GM21447 (cell line): ENCODE results near the gene NPR1.
"Not testable (repeated sequence)": the region's sequence is repeated elsewhere in the genome, so short reads cannot be mapped to it uniquely, and the experiment has no call there.

Experiments used
- ATAC-seq: cut with Tn5 transposase; IDR thresholded peaks from one replicate; pipeline ENCODE4 v1.9.1; 2021; ENCODE audit not compliant: unreplicated experiment

Gene NPR1

DNA sequence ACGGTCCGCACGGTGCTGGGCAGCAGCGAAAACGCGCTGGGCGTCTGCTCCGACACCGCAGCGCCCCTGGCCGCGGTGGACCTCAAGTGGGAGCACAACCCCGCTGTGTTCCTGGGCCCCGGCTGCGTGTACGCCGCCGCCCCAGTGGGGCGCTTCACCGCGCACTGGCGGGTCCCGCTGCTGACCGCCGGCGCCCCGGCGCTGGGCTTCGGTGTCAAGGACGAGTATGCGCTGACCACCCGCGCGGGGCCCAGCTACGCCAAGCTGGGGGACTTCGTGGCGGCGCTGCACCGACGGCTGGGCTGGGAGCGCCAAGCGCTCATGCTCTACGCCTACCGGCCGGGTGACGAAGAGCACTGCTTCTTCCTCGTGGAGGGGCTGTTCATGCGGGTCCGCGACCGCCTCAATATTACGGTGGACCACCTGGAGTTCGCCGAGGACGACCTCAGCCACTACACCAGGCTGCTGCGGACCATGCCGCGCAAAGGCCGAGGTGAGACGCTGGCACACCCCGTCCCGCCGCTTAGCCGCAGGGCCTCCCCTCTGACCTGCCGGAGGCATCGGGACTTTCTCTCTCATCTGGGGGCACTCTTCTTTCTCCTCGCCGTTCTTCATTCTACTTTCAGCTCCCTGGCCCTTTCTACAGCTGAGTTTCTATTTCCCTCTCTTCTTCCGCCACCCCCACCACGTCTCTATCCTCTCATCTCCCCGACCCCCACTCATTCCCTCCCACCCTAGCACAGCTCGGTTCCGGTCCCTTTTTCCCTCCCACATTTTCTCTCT lies 1.0 kb downstream of the NPR1 start:
- ATAC-seq: no peak

DNA sequence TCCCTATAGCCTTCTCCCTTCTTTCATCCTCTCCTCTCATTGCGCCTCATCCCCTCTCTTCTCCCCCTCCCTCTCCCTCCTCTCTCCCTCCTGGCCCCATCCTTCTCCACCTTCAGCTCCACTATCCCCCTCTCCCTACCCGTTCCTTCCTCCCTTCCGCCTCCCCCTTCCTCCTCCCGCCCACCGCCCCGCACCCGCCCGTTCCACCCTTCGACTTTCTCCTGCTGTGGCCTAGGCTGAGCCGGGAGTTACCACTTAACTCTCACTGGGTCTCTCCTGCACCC lies 1.6 kb downstream of the NPR1 start:
- no peak for ATAC-seq

DNA sequence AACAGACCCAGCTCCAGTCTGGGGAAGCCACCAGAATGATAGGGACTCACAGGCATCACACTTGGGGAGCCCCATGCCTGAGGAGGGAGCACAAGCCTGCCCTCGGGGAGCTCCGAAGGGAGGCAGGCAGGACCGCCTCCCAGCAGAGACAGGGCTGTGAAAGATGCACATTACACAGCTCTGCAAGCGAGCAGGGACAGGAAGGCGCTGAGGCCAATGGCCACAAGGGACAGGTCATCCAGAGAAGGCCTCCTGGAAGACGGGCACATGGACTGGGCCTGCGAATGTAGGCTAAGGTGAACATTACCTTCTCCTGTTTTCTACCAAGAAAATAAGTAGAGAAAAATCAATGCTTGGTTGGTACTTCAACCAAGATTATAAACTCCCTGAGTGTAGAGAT lies 4.2 kb downstream of the NPR1 start:
- ATAC-seq: no peak

DNA sequence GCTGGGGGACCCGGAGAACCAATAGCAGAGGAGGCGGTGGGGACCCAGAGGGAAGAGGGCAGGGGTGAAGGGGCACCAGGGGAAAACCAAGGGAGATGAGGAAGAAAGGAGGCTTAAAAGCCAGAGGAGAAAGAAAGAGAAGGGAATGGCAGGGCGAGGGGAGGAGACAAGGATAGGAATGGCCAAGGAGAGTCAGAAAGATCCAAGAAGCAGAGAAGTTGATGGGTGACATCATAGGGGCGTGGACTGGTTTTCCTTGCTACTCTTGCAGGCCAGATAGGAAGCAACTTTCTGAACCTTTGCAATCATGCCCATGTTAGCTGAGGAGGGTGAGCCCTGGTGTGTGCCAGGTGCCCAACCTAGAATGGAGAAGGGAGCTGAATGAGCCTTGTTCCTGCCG lies 5.4 kb downstream of the NPR1 start:
- ATAC-seq: no peak

DNA sequence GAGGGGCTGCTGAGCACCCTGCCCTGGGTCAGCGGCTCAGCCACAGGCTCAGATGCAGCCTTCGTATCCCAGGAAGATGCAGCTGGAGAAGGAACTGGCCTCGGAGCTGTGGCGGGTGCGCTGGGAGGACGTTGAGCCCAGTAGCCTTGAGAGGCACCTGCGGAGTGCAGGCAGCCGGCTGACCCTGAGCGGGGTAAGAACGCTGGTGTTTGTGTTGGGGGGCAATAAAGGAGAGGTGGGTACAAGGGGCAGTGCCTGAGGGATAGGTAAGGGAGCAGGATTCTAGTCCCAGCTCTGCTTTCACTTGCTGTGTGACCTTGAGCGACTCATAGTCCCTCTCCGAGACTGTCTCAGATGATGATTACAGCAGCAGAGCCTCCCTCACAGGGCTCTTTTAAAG lies 6.4 kb downstream of the NPR1 start:
- ATAC-seq: no peak

DNA sequence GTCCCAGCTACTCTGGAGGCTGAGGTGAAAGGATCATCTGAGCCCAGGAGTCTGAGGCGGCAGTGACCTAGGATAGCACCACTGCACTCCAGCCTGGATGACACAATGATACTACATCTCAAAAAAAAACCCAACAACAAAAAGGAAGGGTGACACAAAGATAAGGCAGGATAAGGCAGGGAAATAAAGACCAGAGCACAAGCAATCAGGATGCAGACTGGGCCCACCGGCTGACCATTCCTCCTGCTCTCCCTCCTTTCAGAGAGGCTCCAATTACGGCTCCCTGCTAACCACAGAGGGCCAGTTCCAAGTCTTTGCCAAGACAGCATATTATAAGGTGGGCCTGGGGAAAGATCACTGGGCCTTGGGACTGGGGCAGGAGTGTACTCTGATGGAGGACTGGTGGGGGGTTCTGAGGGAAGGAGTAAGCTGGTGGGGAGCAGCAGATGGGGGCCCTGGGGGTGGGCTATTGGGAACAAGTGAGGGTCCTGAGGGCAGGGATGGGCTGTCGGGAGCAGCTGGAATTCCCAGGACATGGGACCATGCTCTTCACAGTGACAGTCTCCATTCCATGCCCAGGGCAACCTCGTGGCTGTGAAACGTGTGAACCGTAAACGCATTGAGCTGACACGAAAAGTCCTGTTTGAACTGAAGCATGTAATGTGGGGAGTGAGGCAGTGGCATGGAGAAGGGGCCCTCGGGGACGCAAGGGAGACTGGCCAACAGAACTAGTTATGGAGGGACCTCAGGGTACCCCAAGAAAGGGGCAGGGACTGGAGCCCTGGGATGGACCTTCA lies 7.3 kb downstream of the NPR1 start:
- ATAC-seq: no peak

DNA sequence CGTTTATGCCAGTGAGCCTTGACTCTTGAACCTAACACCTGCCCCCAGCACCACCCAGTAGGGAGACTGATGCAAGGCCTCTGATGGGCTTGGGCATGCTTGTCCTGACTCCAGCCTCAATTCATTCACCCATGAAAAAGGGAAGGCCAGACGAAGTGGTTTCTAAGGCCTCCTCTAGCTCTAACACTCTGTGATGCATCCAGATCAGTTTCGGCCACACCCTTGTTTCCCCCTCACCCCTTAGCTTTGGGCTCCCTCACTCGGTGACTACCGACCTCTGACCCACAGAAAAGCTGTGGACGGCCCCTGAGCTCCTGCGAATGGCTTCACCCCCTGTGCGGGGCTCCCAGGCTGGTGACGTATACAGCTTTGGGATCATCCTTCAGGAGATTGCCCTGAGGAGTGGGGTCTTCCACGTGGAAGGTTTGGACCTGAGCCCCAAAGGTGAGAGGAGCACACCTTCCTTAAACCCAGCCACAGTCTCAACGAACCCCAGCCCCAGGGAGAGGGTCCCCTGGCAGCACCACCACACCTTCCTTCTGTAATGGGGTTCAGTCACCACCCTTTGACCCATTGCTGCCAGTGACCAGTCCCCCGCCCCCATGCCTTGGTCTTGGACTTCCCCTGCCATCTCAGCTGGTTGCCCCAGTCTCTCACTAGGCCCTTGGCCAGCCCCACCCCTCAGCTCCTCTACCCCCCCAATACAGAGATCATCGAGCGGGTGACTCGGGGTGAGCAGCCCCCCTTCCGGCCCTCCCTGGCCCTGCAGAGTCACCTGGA lies 9.0 kb downstream of the NPR1 start:
- no peak for ATAC-seq

DNA sequence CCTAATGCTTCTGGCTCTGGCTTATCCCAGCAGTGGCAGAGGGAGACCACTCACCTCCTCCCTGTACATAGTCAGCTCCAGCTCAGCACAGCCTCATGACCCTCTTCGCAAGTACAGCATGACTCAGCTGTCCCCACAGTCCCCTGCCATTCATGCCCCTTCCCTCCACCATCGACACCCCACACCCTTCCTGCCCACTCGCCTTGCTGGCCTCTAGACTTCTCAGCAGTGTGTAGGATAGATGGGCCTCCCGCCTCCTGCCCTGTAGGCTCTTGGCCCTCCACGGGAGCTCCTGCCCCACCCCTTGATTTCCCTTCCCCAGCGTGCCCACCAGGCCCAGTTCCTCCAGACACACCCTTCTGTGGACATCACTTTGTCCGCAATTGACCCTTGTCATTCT lies 9.8 kb downstream of the NPR1 start:
- no peak for ATAC-seq

DNA sequence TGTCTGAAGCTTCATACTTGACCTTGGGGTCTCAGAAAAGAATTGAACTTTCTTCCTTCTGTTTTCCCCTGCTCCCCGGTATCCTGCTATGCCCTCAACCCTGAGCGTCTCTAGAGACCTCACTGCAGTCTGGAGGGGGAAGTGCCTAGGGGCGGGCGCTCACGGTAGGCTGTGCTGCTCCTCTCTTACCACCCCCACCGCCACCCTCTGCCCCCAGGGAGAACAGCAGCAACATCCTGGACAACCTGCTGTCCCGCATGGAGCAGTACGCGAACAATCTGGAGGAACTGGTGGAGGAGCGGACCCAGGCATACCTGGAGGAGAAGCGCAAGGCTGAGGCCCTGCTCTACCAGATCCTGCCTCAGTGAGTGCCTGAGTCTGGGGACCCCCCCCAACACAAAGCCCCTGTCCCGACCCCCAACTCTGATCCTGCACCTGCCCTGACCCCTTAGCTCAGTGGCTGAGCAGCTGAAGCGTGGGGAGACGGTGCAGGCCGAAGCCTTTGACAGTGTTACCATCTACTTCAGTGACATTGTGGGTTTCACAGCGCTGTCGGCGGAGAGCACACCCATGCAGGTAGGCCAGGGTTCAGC lies 10.3 kb downstream of the NPR1 start:
- ATAC-seq: no peak

DNA sequence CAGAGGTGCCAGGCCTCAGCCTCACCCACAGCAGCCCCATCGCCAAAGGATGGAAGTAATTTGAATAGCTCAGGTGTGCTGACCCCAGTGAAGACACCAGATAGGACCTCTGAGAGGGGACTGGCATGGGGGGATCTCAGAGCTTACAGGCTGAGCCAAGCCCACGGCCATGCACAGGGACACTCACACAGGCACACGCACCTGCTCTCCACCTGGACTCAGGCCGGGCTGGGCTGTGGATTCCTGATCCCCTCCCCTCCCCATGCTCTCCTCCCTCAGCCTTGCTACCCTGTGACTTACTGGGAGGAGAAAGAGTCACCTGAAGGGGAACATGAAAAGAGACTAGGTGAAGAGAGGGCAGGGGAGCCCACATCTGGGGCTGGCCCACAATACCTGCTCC lies 15.0 kb downstream of the NPR1 start:
- no peak for ATAC-seq

DNA sequence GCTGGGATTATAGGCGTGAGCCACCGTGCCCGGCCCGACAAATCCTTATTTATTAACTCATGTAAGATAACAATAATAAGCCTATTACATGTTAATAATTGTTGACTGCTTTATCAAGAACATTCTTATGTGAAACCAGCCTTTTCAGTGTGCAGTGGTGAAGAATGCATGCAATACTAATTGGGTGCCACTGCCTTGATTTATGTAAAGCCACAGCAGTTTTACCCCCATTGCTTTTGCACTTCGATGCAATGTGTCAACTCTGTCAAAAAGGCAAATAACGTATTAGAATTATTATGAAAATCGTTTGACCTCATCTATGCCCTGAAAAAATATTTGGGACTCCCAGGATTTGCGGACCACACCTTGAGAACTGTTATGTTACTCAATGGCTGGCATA lies 18.3 kb downstream of the NPR1 start:
- ATAC-seq: no peak

DNA sequence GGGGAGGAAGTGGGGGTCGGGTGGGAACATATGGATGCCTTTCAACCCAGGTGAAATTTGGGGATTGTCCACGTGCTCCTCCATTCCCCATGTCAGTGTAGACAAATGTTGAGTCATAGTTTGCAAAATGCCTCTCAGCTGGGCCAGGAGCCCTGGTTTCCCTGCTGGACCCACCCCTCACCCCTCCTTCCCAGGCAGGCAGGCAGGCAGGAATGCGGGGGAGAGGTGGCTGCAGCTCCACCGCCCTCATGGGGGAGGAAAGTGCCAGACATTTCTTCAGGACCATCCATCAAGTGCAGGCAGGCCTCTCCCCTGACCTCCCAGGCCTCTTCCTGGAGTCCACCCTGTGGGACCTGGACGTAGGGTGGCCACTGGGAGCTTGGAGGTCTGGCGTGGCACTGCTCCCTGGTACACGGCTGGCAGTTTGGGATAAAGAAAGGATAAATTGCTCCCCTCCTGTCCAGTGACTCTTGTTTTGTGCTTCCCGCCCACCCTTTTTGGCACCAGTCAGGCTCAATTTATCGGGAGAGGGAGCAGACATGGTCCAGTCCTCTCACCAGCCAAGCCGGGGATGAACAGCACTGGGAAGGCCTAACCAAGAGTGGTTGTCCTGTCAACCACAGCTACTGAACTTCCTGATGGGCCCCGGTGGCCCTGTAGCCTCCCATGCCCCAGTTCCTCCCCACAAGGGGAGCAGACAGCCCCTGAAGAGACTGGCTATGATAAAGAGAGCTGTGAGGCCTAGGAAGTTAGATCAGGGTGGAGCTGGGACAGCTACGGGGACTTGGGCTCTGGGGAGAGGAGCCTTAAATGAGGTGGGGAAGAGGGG lies 18.9 kb downstream of the NPR1 start:
- ATAC-seq: no peak

DNA sequence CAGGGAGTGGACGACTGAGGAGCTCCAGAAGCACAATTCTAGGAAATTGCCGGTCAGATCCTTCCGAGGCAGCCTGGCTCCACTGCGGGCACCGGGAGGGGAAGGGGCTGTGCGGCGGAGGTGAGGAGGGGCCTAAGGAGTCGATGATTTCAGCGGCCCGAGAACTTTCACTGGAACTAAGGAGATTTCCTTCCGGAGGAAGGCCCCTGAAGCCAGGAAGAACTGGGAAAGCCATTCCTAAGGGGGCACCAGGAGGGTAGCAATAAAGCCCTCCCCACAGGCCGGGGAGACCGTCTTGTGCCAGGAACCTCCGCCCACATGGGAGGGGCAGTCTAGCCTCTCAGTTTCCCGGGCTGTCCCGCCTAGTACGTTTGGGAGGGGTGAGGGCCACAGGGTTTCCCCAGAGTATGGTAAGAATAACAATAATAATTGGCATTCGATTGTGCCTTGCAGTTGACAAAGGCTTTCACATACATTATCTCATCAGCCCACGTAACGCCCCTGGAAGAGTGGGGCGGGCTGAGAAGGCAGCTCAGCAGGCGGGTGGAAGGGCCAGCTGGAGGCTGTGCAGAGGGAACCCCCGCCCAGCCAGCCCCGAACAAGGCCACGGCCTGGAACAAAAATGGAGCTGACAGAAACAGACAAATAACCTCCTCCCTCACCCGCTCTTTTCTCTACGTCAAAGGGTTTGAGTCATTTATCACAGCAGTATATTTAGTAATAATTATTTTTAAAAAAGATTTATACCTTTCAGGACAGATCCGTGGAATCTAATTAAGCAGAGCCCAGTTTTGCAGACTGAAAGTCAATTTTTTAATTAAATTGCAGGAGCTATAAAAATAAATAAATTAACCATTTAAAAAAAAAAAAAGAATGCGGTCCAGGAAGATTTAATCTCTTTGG lies 19.8 kb downstream of the NPR1 start:
- no peak for ATAC-seq

DNA sequence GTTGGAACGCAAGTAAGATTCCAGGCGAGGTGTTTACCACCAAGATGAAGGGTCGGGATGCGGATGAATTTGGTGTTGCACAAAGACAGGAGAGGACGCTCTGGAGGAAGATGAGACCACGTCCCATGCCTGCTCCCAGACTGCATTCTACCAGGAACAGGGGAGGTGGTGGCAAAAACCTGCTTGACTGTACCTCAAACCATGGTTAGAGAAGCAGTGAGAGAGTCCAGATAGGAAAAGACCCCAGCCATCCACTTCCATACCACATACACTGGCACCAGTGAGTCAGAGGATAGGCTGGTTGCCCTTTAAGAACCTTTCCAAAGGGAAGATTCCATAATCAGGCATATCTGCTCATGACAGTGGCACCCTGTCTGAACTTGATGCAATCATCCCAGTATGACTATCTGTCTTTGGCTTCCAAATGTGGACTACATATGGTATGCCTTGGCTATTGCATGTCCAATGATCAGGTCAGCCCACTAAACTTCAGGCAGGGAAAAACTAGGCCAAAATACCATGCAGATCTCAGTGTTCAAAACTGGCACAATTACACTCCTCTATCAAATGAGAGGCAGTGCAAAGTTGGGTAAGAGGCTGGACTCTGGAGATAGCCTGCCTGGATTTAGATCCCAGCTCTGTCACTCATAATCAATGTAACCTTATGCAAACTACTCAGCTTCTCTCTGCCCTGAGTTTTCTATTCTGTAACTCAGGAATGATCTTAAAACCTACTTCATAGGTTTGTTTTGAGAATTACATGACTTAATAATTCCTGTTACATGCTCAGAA lies 20.6 kb downstream of the NPR1 start:
- ATAC-seq: no peak

DNA sequence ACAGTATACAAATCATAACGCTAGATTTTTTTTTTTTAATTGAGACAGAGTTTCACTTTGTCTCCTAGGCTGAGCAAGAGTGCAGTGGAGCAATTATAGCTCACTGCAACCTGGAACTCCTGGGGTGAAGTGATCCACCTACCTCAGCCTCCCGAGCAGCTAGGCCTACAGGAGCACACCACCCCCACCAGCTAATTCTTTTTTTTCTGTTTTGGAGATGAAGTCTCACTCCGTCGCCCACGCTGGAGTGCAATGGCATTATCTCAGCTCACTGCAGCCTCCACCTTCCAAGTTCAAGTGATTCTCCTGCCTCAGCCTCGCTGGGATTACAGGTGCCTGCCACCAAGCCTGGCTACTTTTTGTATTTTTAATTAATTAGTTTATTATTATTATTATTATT lies 21.3 kb downstream of the NPR1 start:
- no peak for ATAC-seq

DNA sequence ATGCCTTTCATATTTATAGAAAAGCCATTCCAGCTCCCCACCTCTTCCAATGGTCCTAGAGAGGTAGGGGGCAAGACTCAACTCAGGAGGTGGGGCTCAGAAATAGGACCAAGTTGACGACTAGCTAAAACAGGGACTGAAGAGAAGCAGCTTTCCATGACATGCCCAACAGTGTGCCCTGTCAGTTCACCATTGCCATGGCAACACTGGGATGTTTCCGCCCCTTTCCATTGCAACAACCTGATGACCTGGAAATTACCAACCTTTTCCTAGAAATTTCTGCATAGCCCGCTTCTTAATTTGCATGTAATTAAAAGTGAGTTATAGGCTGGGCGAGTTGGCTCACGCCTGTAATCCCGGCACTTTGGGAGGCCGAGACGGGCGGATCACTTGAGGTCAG lies 27.0 kb downstream of the NPR1 start:
- no peak for ATAC-seq

DNA sequence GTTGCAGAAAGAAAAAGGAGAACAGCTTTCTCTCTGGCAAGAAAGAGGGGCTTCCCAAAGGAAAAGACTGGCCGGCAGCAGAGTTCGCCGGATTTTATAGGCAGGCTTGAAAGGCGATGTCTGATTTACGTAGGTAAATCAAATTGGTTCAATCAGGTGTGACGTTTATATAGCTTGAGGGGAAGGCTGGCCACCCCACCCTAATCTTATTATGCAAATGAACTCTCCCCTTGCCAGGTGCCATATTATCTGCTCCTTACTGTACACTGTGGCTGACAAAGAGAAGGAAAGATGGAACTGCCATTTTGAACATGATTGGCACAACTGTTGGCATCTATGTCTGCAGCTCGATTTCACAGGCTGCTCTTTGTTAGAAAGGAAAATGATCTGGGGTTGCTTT lies 32.5 kb downstream of the NPR1 start:
- no peak for ATAC-seq

DNA sequence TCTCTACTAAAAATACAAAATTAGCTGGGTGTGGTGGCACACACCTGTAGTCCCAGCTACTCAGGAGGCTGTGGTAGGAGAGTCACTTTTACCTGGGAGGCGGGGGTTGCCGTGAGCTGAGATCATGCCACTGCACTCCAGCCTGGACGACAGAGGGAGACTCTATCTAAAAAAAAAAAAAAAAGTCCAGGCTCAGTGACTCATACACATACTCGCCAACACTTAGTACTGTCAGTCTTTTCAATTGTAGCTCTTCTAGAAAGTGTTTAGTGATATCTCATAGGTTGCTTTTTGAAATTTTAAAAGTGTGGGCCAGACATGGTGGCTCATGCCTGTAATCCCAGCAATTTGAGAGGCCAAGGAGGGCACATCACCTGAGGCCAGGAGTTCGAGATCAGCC lies 37.7 kb downstream of the NPR1 start:
- not testable (repeated sequence) for ATAC-seq

DNA sequence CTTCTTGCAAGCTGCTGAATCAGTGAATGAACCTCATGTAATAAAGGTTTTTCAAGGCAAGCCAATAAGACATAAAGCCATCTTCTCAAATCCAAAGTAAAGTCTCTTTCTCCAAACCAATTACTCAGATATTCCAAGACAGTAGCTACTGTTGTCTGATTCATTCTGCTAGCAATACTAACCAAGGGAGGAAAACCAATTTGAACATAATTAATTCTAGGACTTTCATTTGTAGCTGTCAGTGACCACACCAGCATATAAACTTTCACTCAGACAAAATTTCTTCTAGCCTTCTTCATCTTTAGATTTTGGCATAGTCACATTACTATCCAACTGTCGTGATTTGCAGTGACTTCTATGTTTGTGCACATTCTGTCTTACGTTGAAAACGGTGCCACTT lies 38.8 kb downstream of the NPR1 start:
- ATAC-seq: no peak
